K562 (cell line): ENCODE measurements around the gene ZNF778. TPM values are rescaled to one million over a fixed set of nuclear protein-coding genes. Genes with fewer than 3 reads are reported as not detected.
A peak's percentile ranks its signal among the peaks of the same experiment; 100 is the strongest.

Experiments
- ATAC-seq: fragments of 200-7000 bp; cut with Tn5 transposase; 3 replicates; pipeline ENCODE4 v1.9.1; 2020; ENCODE audit warnings: moderate library complexity
- BruUV-seq: library from RNA; stranded (reverse); fragments of 400-500 nt; replicated peaks from 2 replicates; lab custom pipeline; 2021; lab: Mats Ljungman, UMichigan
- CTCF ChIA-PET: fragments of 300-600 bp; formaldehyde crosslinking; extraction: SDS; loops from one replicate; lab custom pipeline; 2021; ENCODE audit warnings: low intra/inter-chr PET ratio; lab: Yijun Ruan, JAX
- POLR2A ChIA-PET: fragments of 300-600, 350-650 bp; sonication (Branson Sonifier 250); formaldehyde crosslinking; extraction: SDS; loops from one replicate; lab custom pipeline; 2021; ENCODE audit warnings: antibody characterized with exemption, inconsistent platforms; lab: Yijun Ruan, JAX
- DNase-seq, 4 experiments: peaks; one replicate each; pipeline versions ENCODE4 v3.0.0 to v3.0.0-alpha.2; 2011 to 2018; ENCODE audit warnings: low spot score in 3 of 4, mixed read lengths in 3 of 4; ENCODE audit errors: extremely low read depth in 1 of 4
- FAIRE-seq: peaks from 2 replicates; lab custom pipeline; 2011; peaks lifted over from hg19 to GRCh38; lab: Jason Lieb, UNC
- H2AFZ ChIP-seq: 2 replicates; pipeline ENCODE4 v1.6.0; 2011; ENCODE audit warnings: low read depth, low read length, control low read depth, inconsistent platforms
- H3K27ac ChIP-seq: fragments of 200-600 bp; 3 replicates; pipeline ENCODE4 v1.8.0; 2011; ENCODE audit warnings: low read depth, mild to moderate bottlenecking, control low read depth, inconsistent platforms, low read length, moderate library complexity, mixed read lengths; ENCODE audit errors: extremely low read depth
- H3K27me3 ChIP-seq, 2 experiments: fragments of 300-600 bp in 1 of 2; 2 replicates in 1 of 2; 3 replicates in 1 of 2; pipeline versions ENCODE4 v1.6.0 to v1.8.0; 2011; ENCODE audit warnings: inconsistent platforms in 2 of 2, low read length in 2 of 2, mild to moderate bottlenecking in 1 of 2, mixed read lengths in 1 of 2, moderate library complexity in 1 of 2; ENCODE audit not compliant: control insufficient read depth in 2 of 2, insufficient read depth in 2 of 2
- H3K36me3 ChIP-seq: fragments of 300-600 bp; 3 replicates; pipeline ENCODE4 v1.8.0; 2011; ENCODE audit warnings: mild to moderate bottlenecking, low read length, inconsistent platforms; ENCODE audit not compliant: control insufficient read depth, insufficient read depth
- H3K4me1 ChIP-seq, 2 experiments: fragments of 200-600 bp in 1 of 2; replicated peaks in 1 of 2; 2 replicates in 1 of 2; 3 replicates in 1 of 2; pipeline versions ENCODE4 v1.5.1 to v1.8.0; 2011; ENCODE audit warnings: inconsistent platforms in 2 of 2, low read length in 2 of 2, mild to moderate bottlenecking in 1 of 2, mixed read lengths in 1 of 2, moderate library complexity in 1 of 2; ENCODE audit not compliant: control insufficient read depth in 2 of 2, insufficient read depth in 2 of 2
- H3K4me2 ChIP-seq: 2 replicates; pipeline ENCODE4 v1.6.1; 2011; ENCODE audit warnings: low read length, control low read depth, inconsistent platforms, mixed read lengths; ENCODE audit not compliant: insufficient read depth
- H3K4me3 ChIP-seq: fragments of 200-600 bp; sonication (generic), shearing (Covaris generic); 2 replicates; pipeline ENCODE4 v1.5.1; 2016; ENCODE audit warnings: control low read depth, inconsistent platforms
- H3K79me2 ChIP-seq: fragments of 200-600 bp; 3 replicates; pipeline ENCODE4 v1.8.0; 2011; ENCODE audit warnings: low read length, inconsistent platforms; ENCODE audit not compliant: control insufficient read depth, insufficient read depth
- H3K9ac ChIP-seq, 2 experiments: 2 replicates each; pipeline versions ENCODE4 v1.6.0 to v1.6.1; 2011; ENCODE audit warnings: low read depth in 2 of 2, low read length in 2 of 2, control low read depth in 1 of 2, inconsistent platforms in 1 of 2, mild to moderate bottlenecking in 1 of 2, mixed read lengths in 1 of 2; ENCODE audit not compliant: insufficient read depth in 1 of 2
- H3K9me1 ChIP-seq: one replicate; pipeline ENCODE4 v1.6.0; 2011; ENCODE audit warnings: inconsistent platforms, mild to moderate bottlenecking, low read length, moderate library complexity; ENCODE audit not compliant: control insufficient read depth, insufficient read depth
- H3K9me3 ChIP-seq: replicated peaks from 2 replicates; pipeline ENCODE4 v1.5.1; 2011; ENCODE audit warnings: low read depth, low read length, inconsistent platforms; ENCODE audit not compliant: control insufficient read depth, insufficient read depth
- H4K20me1 ChIP-seq: replicated peaks from 2 replicates; pipeline ENCODE4 v1.6.1; 2011; ENCODE audit warnings: low read length, inconsistent platforms, mixed read lengths; ENCODE audit not compliant: control insufficient read depth, insufficient read depth
- BDP1 ChIP-seq: IDR thresholded peaks from 3 replicates; pipeline ENCODE4 v1.6.1; 2011; ENCODE audit not compliant: insufficient read length, insufficient read depth
- CBFA2T3 ChIP-seq: fragments of 450-650 bp; IDR thresholded peaks from 2 replicates; pipeline ENCODE4 v1.6.1; 2017
- CREB1 ChIP-seq, 2 experiments: sonication (generic) in 1 of 2; formaldehyde crosslinking in 1 of 2; IDR thresholded peaks; 2 replicates each; pipeline versions ENCODE4 v1.6.1 to v1.8.0; 2012 to 2022; ENCODE audit warnings: inconsistent platforms in 1 of 2, mild to moderate bottlenecking in 1 of 2, missing genetic modification reagents in 1 of 2, moderate library complexity in 1 of 2
- CTBP1 ChIP-seq: fragments of 450-650 bp; IDR thresholded peaks from 2 replicates; pipeline ENCODE4 v1.6.1; 2016; ENCODE audit warnings: borderline replicate concordance
- DEAF1 ChIP-seq: fragments of 450-650 bp; formaldehyde crosslinking; IDR thresholded peaks from 2 replicates; pipeline ENCODE4 v1.4.0; 2020; ENCODE audit warnings: mild to moderate bottlenecking, moderate library complexity
- E2F3 ChIP-seq: fragments of 250-450 bp; sonication (Bioruptor Pico); IDR thresholded peaks from 2 replicates; pipeline ENCODE4 v1.4.0; 2020; ENCODE audit warnings: mild to moderate bottlenecking
- EWSR1 ChIP-seq: fragments of 450-650 bp; IDR thresholded peaks from 2 replicates; pipeline ENCODE4 v1.6.1; 2018; ENCODE audit warnings: borderline replicate concordance, mild to moderate bottlenecking, low read depth, moderate library complexity; ENCODE audit not compliant: partially characterized antibody
- FOXJ3 ChIP-seq: sonication (generic); formaldehyde crosslinking; IDR thresholded peaks from 2 replicates; pipeline ENCODE4 v1.4.0; 2020; ENCODE audit warnings: mild to moderate bottlenecking, missing genetic modification reagents
- KDM4B ChIP-seq, 2 experiments: fragments of 450-650 bp in 1 of 2; sonication (generic) in 1 of 2; IDR thresholded peaks; 2 replicates each; pipeline ENCODE4 v1.6.1; 2016 to 2017; ENCODE audit warnings: borderline replicate concordance in 2 of 2, antibody characterized with exemption in 1 of 2, low read depth in 1 of 2, mild to moderate bottlenecking in 1 of 2
- PHB ChIP-seq: fragments of 250-450 bp; sonication (Bioruptor Pico); IDR thresholded peaks from 2 replicates; pipeline ENCODE4 v1.5.0; 2021
- POLR2H ChIP-seq: IDR thresholded peaks from 2 replicates; pipeline ENCODE4 v1.6.1; 2016; ENCODE audit warnings: missing genetic modification characterization, low read depth, mild to moderate bottlenecking, control low read depth, missing compliant biosample characterization, moderate library complexity
- PURB ChIP-seq: sonication (generic); formaldehyde crosslinking; IDR thresholded peaks from 2 replicates; pipeline ENCODE4 v1.9.0; 2021; ENCODE audit warnings: low read depth, mild to moderate bottlenecking, missing genetic modification reagents
- SMAD1 ChIP-seq: fragments of 150-350 bp; IDR thresholded peaks from 2 replicates; pipeline ENCODE4 v1.6.1; 2014; ENCODE audit warnings: low read length, low read depth; ENCODE audit not compliant: partially characterized antibody
- SMAD3 ChIP-seq: fragments of 450-650 bp; formaldehyde crosslinking; conservative IDR thresholded peaks from 2 replicates; pipeline ENCODE4 v1.4.0; 2020; ENCODE audit warnings: mild to moderate bottlenecking
- SMARCC2 ChIP-seq: fragments of 450-650 bp; IDR thresholded peaks from 2 replicates; pipeline ENCODE4 v1.6.1; 2017; ENCODE audit warnings: antibody characterized with exemption, moderate library complexity, mild to moderate bottlenecking, low read depth
- SP2 ChIP-seq: IDR thresholded peaks from 2 replicates; pipeline ENCODE4 v1.6.1; 2011; ENCODE audit warnings: mild to moderate bottlenecking, low read depth, low read length, moderate library complexity; ENCODE audit not compliant: poor library complexity, severe bottlenecking; ENCODE audit errors: extremely low read depth
- TBL1XR1 ChIP-seq, 2 experiments: IDR thresholded peaks; 2 replicates each; pipeline ENCODE4 v1.6.1; 2012; ENCODE audit warnings: improper control_type of control experiment in 2 of 2, low read length in 2 of 2, mild to moderate bottlenecking in 1 of 2
- TRIM28 ChIP-seq: fragments of 450-650 bp; IDR thresholded peaks from 2 replicates; pipeline ENCODE4 v1.6.1; 2017
- WGBS: fragments of 100-300 bp; shearing (Covaris generic); methylation state at CpG from one replicate; pipeline ENCODE4 v1.1.6; 2016; ENCODE audit warnings: low coverage, mixed read lengths; ENCODE audit not compliant: insufficient coverage; ENCODE audit errors: missing lambda C conversion rate; 5-methylcytosine and 5-hydroxymethylcytosine counted together
- in situ Hi-C: fragments of 300-500 bp; cut with MboI; formaldehyde crosslinking; loops from 4 replicates; pipeline ENCODE4 v1.15.0; 2018; ENCODE audit warnings: inconsistent platforms, mixed read lengths
- intact Hi-C: fragments of 100-400 bp; cut with micrococcal nuclease; formaldehyde crosslinking; loops from 2 replicates; pipeline ENCODE4 v1.14.2; 2022
- polyA plus RNA-seq, 8 experiments: library from polyadenylated mRNA; depleted of rRNA in 4 of 8; stranded (reverse) in 5 of 8; unstranded in 3 of 8; fragments of >200 nt; fragmentation: Nextera tagmentation in 2 of 8; fragmentation: Illumina TruSeq in 1 of 8; extraction: Ambion mirVana in 2 of 8; extraction: Trizol in 1 of 8; gene quantifications; 2 replicates each; pipeline versions ENCODE4 v1.2.1 to v1.2.3, GENCODE V29; 2011 to 2014; ENCODE audit warnings: inconsistent platforms in 1 of 8, missing spikeins in 1 of 8
- total RNA-seq, 7 experiments: library from RNA; depleted of rRNA in 6 of 7; stranded (reverse); fragments of >200 nt in 6 of 7; fragmentation: Illumina TruSeq in 2 of 7; extraction: Trizol in 2 of 7; gene quantifications; 2 replicates each; pipeline versions ENCODE4 v1.2.1 to v1.2.3, GENCODE V29; 2011 to 2021; ENCODE audit warnings: low replicate concordance in 1 of 7
- TF ChIP-seq, protein P1 (sequence below), 2 experiments: fragments of 450-650 bp; IDR thresholded peaks; 2 replicates each; pipeline ENCODE4 v1.6.1; 2016

The ZNF778 gene
- total and polyA plus RNA-seq, 9 of the 15 experiments (the other 6 are each of a cell fraction or from before 2014, with no cell fraction given) = 0.70 to 60.6 (median 7.5) TPM

DNA sequence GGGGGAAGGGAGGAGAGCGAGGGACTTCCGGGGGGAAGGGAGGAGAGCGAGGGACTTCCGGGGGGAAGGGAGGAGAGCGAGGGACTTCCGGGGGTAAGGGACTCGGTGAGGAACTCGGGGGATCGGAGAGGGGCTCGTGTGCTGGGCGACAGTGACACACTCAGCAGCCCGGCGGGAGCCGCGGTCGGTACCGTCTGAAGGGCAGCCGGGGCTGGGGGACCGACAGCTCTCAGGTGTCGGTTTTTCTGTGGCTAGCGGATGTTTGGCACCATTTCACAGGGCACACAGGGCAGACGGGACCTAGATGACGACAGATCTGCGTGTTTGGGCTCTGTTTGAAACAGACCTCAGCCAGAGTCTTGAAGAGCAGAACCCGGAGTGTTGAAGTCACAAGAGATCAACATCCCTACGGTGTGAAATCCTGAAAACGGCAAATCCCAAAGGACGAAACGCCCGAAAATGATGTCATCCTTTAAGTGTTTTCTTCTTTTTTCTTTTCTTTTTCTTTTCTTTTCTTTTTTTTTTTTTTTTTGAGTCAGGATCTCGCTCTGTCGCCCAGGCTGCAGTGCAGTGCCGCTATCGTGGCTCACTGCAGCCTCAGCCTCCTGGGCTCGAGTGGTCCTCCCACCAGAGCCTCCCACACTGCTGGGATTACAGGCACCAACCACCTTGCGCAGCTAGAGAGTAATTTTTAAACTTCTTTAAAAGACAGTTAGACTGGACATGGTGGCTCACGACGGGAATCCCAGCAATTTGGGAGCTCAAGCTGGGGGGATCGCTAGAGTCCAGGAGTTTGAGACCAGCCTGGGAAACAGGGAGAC, 23.9 kb downstream of the ZNF778 start:
- Histone ChIP-seq H2AFZ (peak overlapping the region; percentile 91), H3K36me3 (no peaks in the 10 kb centered on the region), H3K4me3 (peak overlapping the region; percentile 67), H3K27me3 (no peaks in the 10 kb centered on the region), H3K9me1 (no peaks in the 10 kb centered on the region), H3K27ac (peak overlapping the region; percentile 96), H3K4me1 (peaks cover 0 to 28% of the 10 kb centered on the region in 2 experiments; a peak in 2 of 5 replicates), H3K79me2 (peaks cover 7% of the 10 kb centered on the region), H4K20me1 (no peaks in the 10 kb centered on the region), H3K9ac (peak overlapping the region; percentile 91 to 97), H3K4me2 (peak overlapping the region; percentile 95), H3K9me3 (peaks cover 4% of the 10 kb centered on the region)
- peak; percentile 84 for FAIRE-seq
- peak; percentile 77 to 86 (median 82) for DNase-seq
- BruUV-seq = TSS peak; percentile 91
- under 1% methylated on average over 29 of the region's 39 CpGs for WGBS
- intact Hi-C loops (loop anchor here (2.0 kb wide), 2 partner anchors 25 to 249 kb away; partner anchors contain the start of genes ANKRD11 and ZNF778), in situ Hi-C loops (no loop called here)
- CTCF ChIA-PET = interaction anchor here (0.6 kb wide), 2 partner anchors 75 to 619 kb away, joined by 3 read pairs; no protein-coding TSS in a partner anchor
- ATAC-seq = peak; percentile 90
- POLR2A ChIA-PET = interaction anchor here (0.5 to 1.2 kb wide), 11 partner anchors 21 to 1703 kb away, joined by 3 read pairs; partner anchors contain the start of gene ZNF778
- TF ChIP-seq, protein P1, sequence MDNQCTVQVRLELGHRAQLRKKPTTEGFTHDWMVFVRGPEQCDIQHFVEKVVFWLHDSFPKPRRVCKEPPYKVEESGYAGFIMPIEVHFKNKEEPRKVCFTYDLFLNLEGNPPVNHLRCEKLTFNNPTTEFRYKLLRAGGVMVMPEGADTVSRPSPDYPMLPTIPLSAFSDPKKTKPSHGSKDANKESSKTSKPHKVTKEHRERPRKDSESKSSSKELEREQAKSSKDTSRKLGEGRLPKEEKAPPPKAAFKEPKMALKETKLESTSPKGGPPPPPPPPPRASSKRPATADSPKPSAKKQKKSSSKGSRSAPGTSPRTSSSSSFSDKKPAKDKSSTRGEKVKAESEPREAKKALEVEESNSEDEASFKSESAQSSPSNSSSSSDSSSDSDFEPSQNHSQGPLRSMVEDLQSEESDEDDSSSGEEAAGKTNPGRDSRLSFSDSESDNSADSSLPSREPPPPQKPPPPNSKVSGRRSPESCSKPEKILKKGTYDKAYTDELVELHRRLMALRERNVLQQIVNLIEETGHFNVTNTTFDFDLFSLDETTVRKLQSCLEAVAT (IDR thresholded peaks at IDR 0.05) = peak; percentile 26 to 63; a peak in 2 of 4 replicates
- TF ChIP-seq CREB1 (IDR thresholded peaks at IDR 0.05) (no peak), CREB1 (CRISPR knock-in tag; IDR thresholded peaks at IDR 0.05) (peak; percentile 59; the same call in 1 of the 2 replicates), SP2 (no peak), DEAF1 (no peak), TBL1XR1 (IDR thresholded peaks at IDR 0.05; ENCODE audit: low read length in 2 of 2) (no peak), TRIM28 (no peak), PURB (no peak), KDM4B (IDR thresholded peaks at IDR 0.05; ENCODE audit: borderline replicate concordance in 2 of 2, low read depth in 1 of 2) (peak in 1 of 2 experiments; percentile 100; a peak in 1 of 4 replicates), CBFA2T3 (no peak), BDP1 (no peak), CTBP1 (no peak), FOXJ3 (no peak), EWSR1 (no peak), E2F3 (CRISPR knock-in tag) (0 out of 2 replicates have a peak, but pooled peaks have one; percentile 25), POLR2H (tag) (peak; percentile 69; the same call in 1 of the 2 replicates), SMAD3 (CRISPR knock-in tag) (peak; percentile 84), SMARCC2 (peak; percentile 53; the same call in 1 of the 2 replicates), PHB (CRISPR knock-in tag) (no peak), SMAD1 (peak; percentile 22)
